ENCODE measurements around the gene NR1D1.

Gene NR1D1

DNA sequence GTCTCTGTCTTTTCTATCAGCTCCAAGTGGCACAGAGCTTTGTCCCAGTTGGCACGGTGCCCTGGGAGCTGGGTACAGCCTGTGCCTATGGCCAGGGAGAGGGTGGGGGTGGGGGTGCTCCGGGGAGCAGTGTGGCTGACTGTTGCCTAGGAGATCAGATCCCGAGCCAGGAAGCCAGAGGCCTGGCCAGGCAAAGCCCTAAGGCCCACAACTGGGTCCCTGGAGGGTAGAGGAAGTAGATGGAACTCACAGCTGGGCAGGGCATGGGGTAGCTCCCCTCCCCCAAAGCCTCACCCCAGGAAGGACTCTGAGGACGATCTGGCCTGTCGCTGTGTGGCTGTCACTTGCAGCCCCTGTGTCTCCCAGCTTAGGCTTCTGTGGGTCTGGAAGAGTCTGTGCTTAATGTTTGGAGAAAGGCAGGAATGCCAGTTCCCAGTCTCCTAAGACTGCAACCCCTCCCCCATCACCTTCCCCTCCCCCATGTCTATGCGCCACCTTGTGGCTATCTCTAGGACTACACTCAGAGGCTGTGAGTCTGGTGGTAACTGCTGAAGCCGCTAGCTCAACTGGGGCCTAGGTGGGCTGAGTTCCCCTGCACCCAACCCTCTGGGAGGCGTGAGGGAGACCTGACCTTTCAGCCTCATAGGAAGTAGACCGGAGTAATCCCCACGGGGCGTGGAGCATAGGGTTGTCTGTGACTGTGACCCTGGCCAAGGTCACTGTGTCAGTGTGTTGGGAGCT, 25.0 kb downstream of the NR1D1 start (continued):
- TF ChIP-seq GLIS1 (tag by site-specific recombination; IDR thresholded peaks at IDR 0.05) (0 out of 2 replicates have a peak, but pooled peaks have one; percentile 24), ZNF248 (tag by site-specific recombination; IDR thresholded peaks at IDR 0.05) (no peak), HOXA7 (CRISPR knock-in tag; IDR thresholded peaks at IDR 0.05; ENCODE audit: borderline replicate concordance) (no peak), ZNF654 (tag by site-specific recombination; IDR thresholded peaks at IDR 0.05; ENCODE audit: low read depth) (peak; percentile 27), ZNF585B (tag by site-specific recombination; IDR thresholded peaks at IDR 0.05) (no peak), WT1 (tag by site-specific recombination; IDR thresholded peaks at IDR 0.05) (no peak), ZNF280C (tag by site-specific recombination; IDR thresholded peaks at IDR 0.05) (no peak), ZNF140 (tag by site-specific recombination; IDR thresholded peaks at IDR 0.05) (no peak), ZNF514 (tag by site-specific recombination; IDR thresholded peaks at IDR 0.05) (no peak), KLF8 (tag by site-specific recombination; IDR thresholded peaks at IDR 0.05) (peak; percentile 51; the same call in 1 of the 2 replicates), SP7 (tag by site-specific recombination; IDR thresholded peaks at IDR 0.05) (no peak), ZSCAN4 (tag by site-specific recombination; IDR thresholded peaks at IDR 0.05) (no peak), MYNN (tag by site-specific recombination; IDR thresholded peaks at IDR 0.05; ENCODE audit: borderline replicate concordance) (no peak), ZNF707 (tag by site-specific recombination; IDR thresholded peaks at IDR 0.05) (no peak), ZNF223 (tag by site-specific recombination; IDR thresholded peaks at IDR 0.05) (no peak), ZNF518A (tag by site-specific recombination; conservative IDR thresholded peaks at IDR 0.05; ENCODE audit: low read depth) (no peak), ZNF621 (tag by site-specific recombination; IDR thresholded peaks at IDR 0.05) (no peak), ZNF530 (tag by site-specific recombination; IDR thresholded peaks at IDR 0.05; ENCODE audit: low read depth) (no peak), YY1 (tag by site-specific recombination; IDR thresholded peaks at IDR 0.05) (no peak), ZNF394 (tag by site-specific recombination; IDR thresholded peaks at IDR 0.05; ENCODE audit: borderline replicate concordance) (no peak), CTCF (tag by site-specific recombination; IDR thresholded peaks at IDR 0.05) (peak; percentile 80), PATZ1 (tag by site-specific recombination; IDR thresholded peaks at IDR 0.05) (peak; percentile 59)
- TF ChIP-seq, protein P1, sequence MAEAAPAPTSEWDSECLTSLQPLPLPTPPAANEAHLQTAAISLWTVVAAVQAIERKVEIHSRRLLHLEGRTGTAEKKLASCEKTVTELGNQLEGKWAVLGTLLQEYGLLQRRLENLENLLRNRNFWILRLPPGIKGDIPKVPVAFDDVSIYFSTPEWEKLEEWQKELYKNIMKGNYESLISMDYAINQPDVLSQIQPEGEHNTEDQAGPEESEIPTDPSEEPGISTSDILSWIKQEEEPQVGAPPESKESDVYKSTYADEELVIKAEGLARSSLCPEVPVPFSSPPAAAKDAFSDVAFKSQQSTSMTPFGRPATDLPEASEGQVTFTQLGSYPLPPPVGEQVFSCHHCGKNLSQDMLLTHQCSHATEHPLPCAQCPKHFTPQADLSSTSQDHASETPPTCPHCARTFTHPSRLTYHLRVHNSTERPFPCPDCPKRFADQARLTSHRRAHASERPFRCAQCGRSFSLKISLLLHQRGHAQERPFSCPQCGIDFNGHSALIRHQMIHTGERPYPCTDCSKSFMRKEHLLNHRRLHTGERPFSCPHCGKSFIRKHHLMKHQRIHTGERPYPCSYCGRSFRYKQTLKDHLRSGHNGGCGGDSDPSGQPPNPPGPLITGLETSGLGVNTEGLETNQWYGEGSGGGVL (tag by site-specific recombination; IDR thresholded peaks at IDR 0.05) = no peak
- TF ChIP-seq, protein P2, sequence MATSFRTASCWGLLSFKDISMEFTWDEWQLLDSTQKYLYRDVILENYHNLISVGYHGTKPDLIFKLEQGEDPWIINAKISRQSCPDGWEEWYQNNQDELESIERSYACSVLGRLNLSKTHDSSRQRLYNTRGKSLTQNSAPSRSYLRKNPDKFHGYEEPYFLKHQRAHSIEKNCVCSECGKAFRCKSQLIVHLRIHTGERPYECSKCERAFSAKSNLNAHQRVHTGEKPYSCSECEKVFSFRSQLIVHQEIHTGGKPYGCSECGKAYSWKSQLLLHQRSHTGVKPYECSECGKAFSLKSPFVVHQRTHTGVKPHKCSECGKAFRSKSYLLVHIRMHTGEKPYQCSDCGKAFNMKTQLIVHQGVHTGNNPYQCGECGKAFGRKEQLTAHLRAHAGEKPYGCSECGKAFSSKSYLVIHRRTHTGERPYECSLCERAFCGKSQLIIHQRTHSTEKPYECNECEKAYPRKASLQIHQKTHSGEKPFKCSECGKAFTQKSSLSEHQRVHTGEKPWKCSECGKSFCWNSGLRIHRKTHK (tag by site-specific recombination; IDR thresholded peaks at IDR 0.05) = no peak

Measured in HEK293 (cell line).